NCI-H748 treated with DMSO at 0.1 percent for 48 hours (cell line): Measurements from ENCODE around the gene ASTN2.
"Not testable (repeated sequence)": the region's sequence is repeated elsewhere in the genome, so short reads cannot be mapped to it uniquely, and the experiment has no call there.

Source experiments
- DNase-seq: peaks from one replicate; lab custom pipeline; 2025; lab: John Stamatoyannopoulos, UW

ASTN2 gene

GRCh38 chr9:116924462-116925110, 490.3 kb downstream of the ASTN2 start:
- DNase-seq: no peak

- DNase-seq: peak; percentile 7
These were observed 496.9 kb downstream of the ASTN2 start for GRCh38 chr9:116917895-116918508.

DNA sequence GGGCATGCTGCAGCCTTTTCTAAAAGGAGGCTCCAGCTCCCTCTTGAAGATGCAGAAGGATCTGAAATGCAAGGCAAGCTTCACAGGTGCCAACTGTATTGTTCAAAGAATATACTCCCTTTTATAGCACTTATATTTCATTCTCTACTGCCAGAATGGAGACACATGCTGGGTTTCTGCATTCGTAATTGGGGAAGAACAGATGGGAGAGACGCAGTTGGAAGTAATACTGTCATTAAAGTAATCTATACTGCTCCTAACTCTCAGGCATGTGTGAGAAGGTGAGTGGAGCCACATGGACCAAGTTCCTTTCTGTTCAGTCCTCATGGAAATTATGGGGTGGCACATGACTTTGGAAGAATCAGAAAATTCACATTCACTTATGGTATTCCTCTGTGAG, 501.3 kb downstream of the ASTN2 start:
- DNase-seq: no peak

DNA sequence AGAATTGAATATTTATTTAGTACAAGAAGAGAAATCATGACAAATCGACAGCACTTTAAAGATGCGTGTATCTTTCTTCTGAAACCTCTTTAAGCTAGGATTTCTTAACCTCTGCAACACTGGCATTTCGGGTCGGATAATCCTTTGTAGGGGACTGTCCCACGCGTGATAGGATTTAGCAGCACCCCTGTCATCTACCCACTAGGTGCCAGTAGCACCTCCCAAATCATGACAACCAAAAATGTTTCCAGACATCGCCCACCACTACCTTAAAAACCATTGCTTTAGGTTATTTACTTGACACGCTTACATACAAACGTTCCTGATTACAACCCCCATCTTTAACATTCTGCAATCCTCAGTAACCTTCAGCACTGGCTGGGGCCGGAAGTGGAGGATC, 504.7 kb downstream of the ASTN2 start:
- no peak for DNase-seq

GRCh38 chr9:116907989-116908388, 506.9 kb downstream of the ASTN2 start:
- DNase-seq: no peak

DNA sequence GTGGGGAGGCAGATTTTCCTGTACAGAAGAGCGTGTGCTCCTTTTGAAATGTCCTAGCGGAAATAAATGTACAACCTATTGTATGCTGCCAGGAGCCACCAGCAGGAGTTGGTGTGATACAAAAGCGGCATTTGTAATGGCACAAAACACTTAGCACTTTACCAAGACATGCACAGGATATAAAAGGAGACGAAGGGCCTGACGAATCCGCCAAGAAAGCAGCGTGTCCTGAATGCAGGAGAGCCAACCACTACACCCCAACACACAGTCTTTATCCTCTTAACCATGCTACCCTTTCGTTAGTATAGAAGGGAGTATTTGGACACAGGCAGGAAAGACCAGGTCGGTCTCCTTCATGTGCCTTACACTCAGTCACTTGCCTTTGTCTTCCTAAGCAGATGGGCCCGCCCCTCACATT, 509.7 kb downstream of the ASTN2 start:
- no peak for DNase-seq

- DNase-seq: no peak
These were observed 510.7 kb downstream of the ASTN2 start for GRCh38 chr9:116904165-116904564.

DNA sequence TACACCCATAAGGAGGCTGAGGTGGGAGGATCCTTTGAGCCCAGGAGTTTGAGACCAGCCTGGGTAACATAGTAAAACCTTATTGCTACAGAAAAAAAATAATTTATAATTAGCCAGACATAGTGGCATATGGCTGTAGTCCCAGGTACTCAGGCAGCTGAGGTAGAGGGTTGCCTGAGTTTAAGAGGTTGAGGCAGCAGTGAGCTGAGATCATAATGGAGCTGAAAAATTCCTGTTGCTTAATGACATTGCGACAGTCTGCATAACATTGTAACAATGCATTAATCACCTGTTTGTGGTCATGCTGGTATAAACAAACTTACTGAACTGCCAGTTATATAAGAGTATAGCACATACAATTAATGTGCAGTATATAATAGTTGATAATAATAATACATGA, 513.6 kb downstream of the ASTN2 start:
- DNase-seq: no peak

- no peak for DNase-seq
These were observed 514.3 kb downstream of the ASTN2 start for GRCh38 chr9:116900543-116900942.

DNA sequence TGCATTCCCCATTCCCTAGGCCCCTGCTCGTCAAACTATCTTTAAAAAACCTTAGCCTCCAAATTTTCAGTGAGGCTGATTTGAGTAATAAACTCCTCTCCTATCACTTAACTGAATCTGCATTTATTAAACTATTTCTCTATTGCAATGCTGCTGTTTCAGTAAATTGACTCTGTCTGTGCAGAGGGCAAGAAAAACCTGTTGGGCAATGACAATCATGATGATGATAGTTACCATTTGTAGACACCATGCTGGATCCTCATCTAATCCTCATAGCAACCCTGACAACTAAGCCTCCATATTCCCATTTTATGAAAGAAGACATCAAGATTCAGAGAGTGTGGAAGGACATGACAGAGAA, 514.9 kb downstream of the ASTN2 start:
- DNase-seq: no peak

DNA sequence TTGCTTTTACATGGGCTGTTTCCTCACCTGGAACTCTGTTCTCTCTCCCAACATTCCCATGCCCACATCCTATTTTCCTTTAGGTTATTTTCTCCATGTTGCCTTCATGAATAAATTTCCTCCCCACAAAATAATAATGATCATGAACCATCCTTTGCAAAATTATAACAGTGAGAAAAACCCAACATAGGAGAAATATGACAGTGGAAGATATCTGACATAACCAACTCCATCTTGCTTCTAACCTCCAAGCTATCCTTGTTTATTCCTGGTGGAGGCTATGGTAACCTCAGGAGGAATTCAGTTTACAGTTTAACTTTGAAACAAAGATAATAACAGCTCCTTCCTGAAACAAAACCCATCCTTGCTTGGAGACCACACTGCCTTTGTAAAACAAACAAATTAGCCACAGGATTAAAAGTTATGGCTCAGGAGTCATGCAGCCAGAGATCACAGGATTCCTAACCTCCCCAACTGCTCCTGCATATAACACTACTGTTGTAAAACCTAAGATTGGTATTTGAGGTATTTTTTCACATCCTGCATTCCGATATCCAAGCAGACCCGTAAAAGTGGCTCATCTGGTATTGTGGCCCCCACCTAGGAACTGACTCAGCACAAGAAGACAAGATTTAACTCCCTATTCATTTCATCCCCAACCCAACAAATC, 515.4 kb downstream of the ASTN2 start:
- DNase-seq: no peak

GRCh38 chr9:116898131-116898530, 516.7 kb downstream of the ASTN2 start:
- DNase-seq: not testable (repeated sequence)

DNA sequence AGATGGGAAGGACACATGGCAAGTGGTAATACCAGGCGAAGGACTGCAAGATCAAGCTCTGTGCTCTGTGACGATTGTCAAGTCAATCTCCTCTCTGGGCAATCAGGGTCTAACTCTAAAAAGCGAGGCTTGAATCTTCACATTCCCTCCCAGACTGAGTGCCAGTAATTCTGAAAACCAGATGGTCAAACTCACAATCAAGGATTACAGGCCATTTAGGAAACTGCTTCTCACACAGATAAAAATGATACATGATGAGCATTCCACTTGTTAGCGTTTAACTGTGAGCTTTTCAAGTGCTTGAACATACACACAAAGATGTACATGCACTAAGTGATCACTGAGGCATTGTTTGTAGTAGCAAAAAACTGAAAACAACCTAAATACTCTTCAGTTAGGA, 517.7 kb downstream of the ASTN2 start:
- no peak for DNase-seq

GRCh38 chr9:116895961-116896360, 518.9 kb downstream of the ASTN2 start:
- DNase-seq: no peak

DNA sequence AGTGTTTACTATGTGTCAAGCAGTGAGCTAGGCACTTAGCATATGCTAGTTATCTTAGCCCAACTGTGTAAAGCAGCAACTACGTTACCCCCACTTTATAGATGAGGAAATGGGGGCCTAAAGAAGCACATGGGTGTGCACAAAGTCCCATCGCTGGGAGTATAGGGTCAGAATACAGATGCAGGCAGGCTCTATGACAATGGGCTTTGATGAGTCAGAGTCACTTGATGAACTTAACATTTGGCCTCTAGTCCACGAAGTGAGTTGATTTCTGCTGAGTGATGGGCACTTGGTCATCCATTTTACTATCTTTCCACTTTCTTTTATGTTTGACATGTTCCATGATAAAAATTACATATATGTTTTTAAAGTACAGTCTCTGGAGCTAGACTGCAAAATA, 523.4 kb downstream of the ASTN2 start:
- DNase-seq: no peak

DNA sequence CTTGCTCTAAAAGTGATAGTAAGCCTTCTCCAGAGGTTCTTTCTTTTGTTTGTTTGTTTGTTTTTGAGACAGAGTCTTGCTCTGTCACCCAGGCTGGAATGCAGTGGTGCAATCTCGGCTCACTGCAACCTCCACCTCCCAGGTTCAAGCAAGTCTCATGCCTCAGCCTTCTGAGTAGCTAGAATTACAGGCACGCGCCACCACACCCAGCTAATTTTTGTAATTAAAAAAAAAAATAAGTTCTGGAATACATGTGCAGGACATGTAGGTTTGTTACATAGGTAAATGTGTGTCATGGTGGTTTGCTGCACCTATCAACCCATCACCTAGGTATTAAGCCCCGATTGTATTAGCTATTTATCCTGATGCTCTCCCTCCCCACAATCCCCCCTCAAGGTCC, 526.4 kb downstream of the ASTN2 start:
- DNase-seq: not testable (repeated sequence)

DNA sequence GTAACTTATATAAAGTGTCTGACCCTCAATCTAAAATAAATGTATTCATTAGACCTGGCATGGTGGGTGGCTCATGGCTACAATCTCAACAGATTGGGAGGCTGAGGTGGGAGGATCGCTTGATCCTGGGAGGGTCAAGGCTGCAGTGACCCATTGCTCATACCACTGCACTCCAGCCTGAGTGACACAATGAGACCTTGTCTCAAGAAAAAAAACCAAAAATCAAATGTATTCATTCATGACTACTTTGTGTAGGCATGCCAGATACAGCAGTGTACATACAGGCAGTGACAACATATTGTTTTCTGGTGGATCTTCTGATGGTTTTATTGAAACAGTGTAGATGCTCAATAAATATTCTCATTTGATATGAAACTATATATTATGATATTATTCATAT, 526.8 kb downstream of the ASTN2 start:
- no peak for DNase-seq

DNA sequence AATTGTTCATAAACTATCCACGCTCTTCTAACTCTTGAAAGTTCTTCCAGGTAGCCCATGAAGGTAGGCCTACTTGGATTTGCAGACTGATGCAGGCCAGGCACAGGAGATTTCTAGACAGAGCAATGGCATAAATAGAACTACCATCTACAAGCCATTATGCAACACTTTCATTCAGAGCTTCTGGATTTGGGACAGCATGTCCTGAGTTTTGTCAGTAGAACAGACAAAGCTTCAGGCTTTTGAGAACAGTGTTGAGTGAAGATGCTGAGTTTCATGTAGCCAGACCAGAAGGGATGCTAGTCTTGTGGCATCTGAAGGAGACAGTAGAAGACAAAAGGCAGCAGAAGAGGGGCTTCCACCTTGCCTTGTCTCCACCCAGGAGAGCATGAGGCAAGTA, 531.2 kb downstream of the ASTN2 start:
- no peak for DNase-seq

- no peak for DNase-seq
These were observed 537.8 kb downstream of the ASTN2 start for GRCh38 chr9:116877072-116877471.

GRCh38 chr9:116875576-116875975, 539.3 kb downstream of the ASTN2 start:
- DNase-seq: no peak

DNA sequence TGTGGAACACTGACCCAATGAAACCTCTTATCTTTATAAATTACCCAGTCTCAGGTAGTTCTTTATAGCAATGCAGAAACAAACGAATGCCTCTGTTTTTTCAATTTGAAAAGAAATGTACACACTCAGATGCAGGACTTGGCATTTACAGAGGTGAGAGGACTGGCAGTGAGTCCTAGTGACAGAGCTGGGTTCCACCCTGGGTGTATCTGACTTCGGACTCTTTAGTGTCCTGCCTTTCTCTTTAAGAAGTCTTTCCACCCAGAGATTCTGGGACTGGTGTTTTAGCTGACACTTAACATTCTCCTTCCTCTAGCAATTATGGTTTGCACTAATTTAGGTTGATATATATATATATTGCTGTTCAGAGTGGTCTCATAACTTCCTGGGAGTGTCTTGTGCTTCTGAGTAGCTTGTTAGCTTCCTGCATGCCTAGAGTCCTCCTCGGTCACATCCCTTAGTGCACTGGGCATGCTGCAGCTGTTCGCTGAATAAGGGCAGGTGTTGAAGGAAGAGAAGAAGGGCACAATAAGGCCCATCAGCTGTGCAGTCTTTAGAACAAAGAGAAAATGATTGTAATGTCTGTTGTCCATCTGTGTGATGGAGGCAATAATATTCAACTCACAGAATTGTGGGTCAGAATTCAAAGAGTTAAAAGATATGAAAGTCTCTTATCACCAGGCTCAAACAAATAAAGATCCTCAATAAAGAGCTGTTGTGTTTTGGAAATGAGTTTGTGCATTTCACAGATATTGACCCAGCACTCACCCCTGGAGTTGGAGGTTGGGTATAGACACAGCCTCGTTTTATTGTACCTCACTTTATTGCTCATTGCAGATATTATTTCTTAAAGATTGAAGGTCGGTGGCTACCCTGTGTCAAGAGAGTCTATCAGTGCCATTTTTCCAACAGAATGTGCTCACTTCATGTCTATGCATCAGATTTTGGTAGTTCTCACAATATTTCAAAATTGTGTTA, 540.6 kb downstream of the ASTN2 start:
- no peak for DNase-seq

DNA sequence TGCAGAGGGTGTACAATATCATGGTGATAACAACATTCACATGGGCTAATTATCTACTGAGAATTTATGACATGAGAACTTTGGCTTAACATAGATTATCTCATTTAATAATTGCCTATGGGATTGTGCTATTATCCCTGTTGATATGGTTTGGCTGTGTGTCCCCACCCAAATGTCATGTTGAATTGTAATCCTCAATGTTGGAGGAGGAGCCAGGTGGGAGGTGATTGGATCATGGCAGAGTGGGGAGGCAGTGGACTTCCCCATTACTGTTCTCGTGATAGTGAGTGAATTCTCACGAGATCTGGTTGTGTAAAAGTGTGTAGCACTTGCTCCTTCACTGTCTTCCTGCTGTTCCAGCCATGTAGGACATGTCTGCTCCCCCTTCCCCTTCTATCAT, 541.4 kb downstream of the ASTN2 start:
- DNase-seq: no peak
